GM12878 (cell line): Measurements from ENCODE around the gene ACADVL. TPM values are rescaled to one million over a fixed set of nuclear protein-coding genes. Genes with fewer than 3 reads are reported as not detected.

ENCODE experiments used
- CBFB ChIP-seq: IDR thresholded peaks from 2 replicates; pipeline ENCODE4 v1.6.1; 2016; ENCODE audit warnings: antibody characterized with exemption, low read depth
- CEBPB ChIP-seq, 2 experiments: fragments of 150-350 bp in 1 of 2; IDR thresholded peaks; 2 replicates each; pipeline ENCODE4 v1.6.1; 2012 to 2014; ENCODE audit warnings: low read depth in 2 of 2, low read length in 2 of 2, borderline replicate concordance in 1 of 2, inconsistent platforms in 1 of 2
- CREB1 ChIP-seq: IDR thresholded peaks from 2 replicates; pipeline ENCODE4 v1.6.1; 2012; ENCODE audit warnings: low read depth, mild to moderate bottlenecking, inconsistent platforms
- EED ChIP-seq: sonication (generic); IDR thresholded peaks from 2 replicates; pipeline ENCODE4 v1.6.1; 2016; ENCODE audit warnings: antibody characterized with exemption, low read depth
- GATAD2B ChIP-seq: fragments of 450-650 bp; conservative IDR thresholded peaks from 2 replicates; pipeline ENCODE4 v1.6.1; 2017; ENCODE audit warnings: low read depth, mild to moderate bottlenecking, moderate library complexity
- HCFC1 ChIP-seq: fragments of 150-350 bp; IDR thresholded peaks from 2 replicates; pipeline ENCODE4 v1.6.1; 2014; ENCODE audit warnings: low read length
- MYB ChIP-seq: fragments of 150-350 bp; IDR thresholded peaks from 2 replicates; pipeline ENCODE4 v1.6.1; 2014; ENCODE audit warnings: mild to moderate bottlenecking, low read depth, low read length, borderline replicate concordance
- NFIC ChIP-seq: IDR thresholded peaks from 2 replicates; pipeline ENCODE4 v1.6.1; 2012; ENCODE audit warnings: low read depth, mild to moderate bottlenecking, inconsistent platforms, low read length, moderate library complexity
- PKNOX1 ChIP-seq: fragments of 450-650 bp; IDR thresholded peaks from 2 replicates; pipeline ENCODE4 v1.6.1; 2016; ENCODE audit warnings: mild to moderate bottlenecking
- PML ChIP-seq: IDR thresholded peaks from 2 replicates; pipeline ENCODE4 v1.6.1; 2012; ENCODE audit warnings: low read length, inconsistent platforms
- RELB ChIP-seq: fragments of 450-650 bp; IDR thresholded peaks from 2 replicates; pipeline ENCODE4 v1.6.1; 2017; ENCODE audit warnings: low read depth, mild to moderate bottlenecking, moderate library complexity
- RUNX3 ChIP-seq: IDR thresholded peaks from 2 replicates; pipeline ENCODE4 v1.6.1; 2012; ENCODE audit warnings: low read length, inconsistent platforms
- SMARCA5 ChIP-seq: fragments of 450-650 bp; IDR thresholded peaks from 2 replicates; pipeline ENCODE4 v1.6.1; 2017; ENCODE audit warnings: mild to moderate bottlenecking
- SP1 ChIP-seq: IDR thresholded peaks from one replicate; pipeline ENCODE4 v1.6.1; 2011; ENCODE audit warnings: low read depth, low read length
- STAT1 ChIP-seq: fragments of 450-650 bp; conservative IDR thresholded peaks from 2 replicates; pipeline ENCODE4 v1.6.1; 2014; ENCODE audit warnings: antibody characterized with exemption, mild to moderate bottlenecking
- TCF12 ChIP-seq: IDR thresholded peaks from 2 replicates; pipeline ENCODE4 v1.6.1; 2011; ENCODE audit warnings: low read depth, mild to moderate bottlenecking, low read length
- TCF3 ChIP-seq: IDR thresholded peaks from 2 replicates; pipeline ENCODE4 v1.6.1; 2012; ENCODE audit warnings: low read depth, mild to moderate bottlenecking, low read length, borderline replicate concordance; ENCODE audit not compliant: insufficient read depth
- YBX1 ChIP-seq: fragments of 450-650 bp; IDR thresholded peaks from 2 replicates; pipeline ENCODE4 v1.6.1; 2016; ENCODE audit warnings: antibody characterized with exemption
- ZBTB4 ChIP-seq: fragments of 450-650 bp; formaldehyde crosslinking; IDR thresholded peaks from 2 replicates; pipeline ENCODE4 v1.4.0; 2022; ENCODE audit warnings: mild to moderate bottlenecking, moderate library complexity
- ZNF217 ChIP-seq: fragments of 450-650 bp; IDR thresholded peaks from 2 replicates; pipeline ENCODE4 v1.6.1; 2017; ENCODE audit warnings: antibody characterized with exemption, mild to moderate bottlenecking
- ZNF592 ChIP-seq: fragments of 450-650 bp; IDR thresholded peaks from 2 replicates; pipeline ENCODE4 v1.6.1; 2017; ENCODE audit warnings: mild to moderate bottlenecking, moderate library complexity
- polyA plus RNA-seq, 11 experiments: library from polyadenylated mRNA; depleted of rRNA in 4 of 11; unstranded in 6 of 11; stranded (reverse) in 5 of 11; fragments of >200 nt; fragmentation: Nextera tagmentation in 4 of 11; fragmentation: Illumina TruSeq in 1 of 11; extraction: Ambion mirVana in 4 of 11; extraction: Trizol in 1 of 11; gene quantifications; 1 replicate in 1 of 11; 2 replicates in 10 of 11; pipeline versions ENCODE4 v1.2.1 to v1.2.3, GENCODE V29; 2011 to 2016; ENCODE audit warnings: inconsistent platforms in 2 of 11, missing spikeins in 2 of 11, low read depth in 1 of 11
- total RNA-seq, 4 experiments: library from RNA; depleted of rRNA in 3 of 4; stranded (reverse); fragments of >200 nt in 3 of 4; fragmentation: Illumina TruSeq in 1 of 4; extraction: Trizol in 1 of 4; gene quantifications; 2 replicates each; pipeline versions ENCODE4 v1.2.1 to v1.2.3, GENCODE V29; 2013 to 2021

The ACADVL gene
- total and polyA plus RNA-seq, 10 of the 15 experiments (the other 5 are each of a cell fraction or from before 2014, with no cell fraction given), result 25.4 to 232 (median 180) TPM

GRCh38 chr17:7239091-7240027 lies 19.6 kb downstream of the ACADVL start, which contains the start of gene PHF23 (continued):
- TF ChIP-seq ZBTB4 (CRISPR knock-in tag) (no peak), CBFB (peak; percentile 37; the same call in 1 of the 2 replicates), PKNOX1 (peak; percentile 58; the same call in 1 of the 2 replicates), CREB1 (peak; percentile 74; the same call in 1 of the 2 replicates), RUNX3 (peak; percentile 70), ZNF217 (no peak), MYB (peak; percentile 40; the same call in 1 of the 2 replicates), STAT1 (no peak; the same call in 1 of the 2 replicates), YBX1 (no peak), GATAD2B (no peak), NFIC (no peak), PML (no peak; the same call in 1 of the 2 replicates), TCF12 (no peak), HCFC1 (peak; percentile 95), TCF3 (no peak), CEBPB (IDR thresholded peaks at IDR 0.05; ENCODE audit: borderline replicate concordance in 1 of 2, low read depth in 2 of 2, low read length in 2 of 2) (no peak), ZNF592 (no peak), SMARCA5 (no peak), SP1 (no peak), RELB (peak; percentile 76; the same call in 1 of the 2 replicates), EED (peak; percentile 51)
